Loucy (cell line): ENCODE measurements around the gene FCSK.

ENCODE experiments used
- EZH2phosphoT487 ChIP-seq: fragments of 200-600 bp; IDR thresholded peaks from 2 replicates; pipeline ENCODE4 v1.6.1; 2018; ENCODE audit warnings: antibody characterized with exemption, mild to moderate bottlenecking, moderate library complexity, borderline replicate concordance
- TF ChIP-seq, protein P1 (sequence below): fragments of 200-600 bp; sonication (generic); conservative IDR thresholded peaks from 2 replicates; pipeline ENCODE4 v1.5.1; 2014; ENCODE audit warnings: mild to moderate bottlenecking, antibody characterized with exemption, low read length

DNA sequence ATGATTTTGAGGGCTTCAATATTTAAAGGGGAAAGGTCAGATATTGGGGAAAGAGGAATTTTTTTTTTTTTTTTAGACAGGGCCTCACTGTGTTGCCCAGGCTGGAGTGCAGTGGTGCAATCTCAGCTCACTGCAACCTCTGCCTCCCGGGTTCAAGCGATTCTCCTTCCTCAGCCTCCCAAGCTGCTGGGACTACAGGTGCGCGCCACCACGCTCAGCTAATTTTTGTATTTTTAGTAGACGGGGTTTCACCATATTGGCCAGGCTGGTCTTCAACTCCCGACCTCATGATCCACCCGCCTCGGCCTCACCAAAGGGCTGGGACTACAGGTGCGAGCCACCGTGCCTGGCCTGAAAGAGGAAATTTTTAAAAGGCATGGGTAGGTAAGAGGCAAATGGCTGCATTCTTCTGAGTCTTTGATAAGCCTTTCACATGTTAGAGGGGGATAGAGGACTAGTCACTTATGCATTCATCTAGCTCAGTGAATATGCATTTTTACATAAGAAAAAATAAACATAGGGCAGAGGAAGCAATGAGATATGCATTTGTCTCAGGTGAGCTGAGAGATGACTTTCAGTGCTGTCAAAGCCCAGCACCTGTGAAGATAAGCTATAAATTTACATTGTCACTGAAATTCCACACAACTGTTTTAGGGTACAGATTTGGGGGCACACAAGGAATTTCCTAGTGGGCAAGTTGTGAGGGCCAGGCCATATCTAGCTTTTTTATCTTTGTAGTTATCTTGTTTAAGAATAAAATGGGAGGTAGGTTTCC lies 1.1 kb upstream of the FCSK start:
- TF ChIP-seq, protein P1, sequence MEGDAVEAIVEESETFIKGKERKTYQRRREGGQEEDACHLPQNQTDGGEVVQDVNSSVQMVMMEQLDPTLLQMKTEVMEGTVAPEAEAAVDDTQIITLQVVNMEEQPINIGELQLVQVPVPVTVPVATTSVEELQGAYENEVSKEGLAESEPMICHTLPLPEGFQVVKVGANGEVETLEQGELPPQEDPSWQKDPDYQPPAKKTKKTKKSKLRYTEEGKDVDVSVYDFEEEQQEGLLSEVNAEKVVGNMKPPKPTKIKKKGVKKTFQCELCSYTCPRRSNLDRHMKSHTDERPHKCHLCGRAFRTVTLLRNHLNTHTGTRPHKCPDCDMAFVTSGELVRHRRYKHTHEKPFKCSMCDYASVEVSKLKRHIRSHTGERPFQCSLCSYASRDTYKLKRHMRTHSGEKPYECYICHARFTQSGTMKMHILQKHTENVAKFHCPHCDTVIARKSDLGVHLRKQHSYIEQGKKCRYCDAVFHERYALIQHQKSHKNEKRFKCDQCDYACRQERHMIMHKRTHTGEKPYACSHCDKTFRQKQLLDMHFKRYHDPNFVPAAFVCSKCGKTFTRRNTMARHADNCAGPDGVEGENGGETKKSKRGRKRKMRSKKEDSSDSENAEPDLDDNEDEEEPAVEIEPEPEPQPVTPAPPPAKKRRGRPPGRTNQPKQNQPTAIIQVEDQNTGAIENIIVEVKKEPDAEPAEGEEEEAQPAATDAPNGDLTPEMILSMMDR = no peak
- no peak for TF ChIP-seq EZH2phosphoT487
